Coronary artery (tissue), 2 donors: Measurements from ENCODE around the gene RGS3.

Experiments
- DNase-seq: peaks from one replicate; pipeline ENCODE4 v3.0.0-alpha.2; 2017; ENCODE audit warnings: low spot score
- H3K27ac ChIP-seq, 2 donors: fragments of 200-600 bp; sonication (generic); one replicate each; pipeline ENCODE4 v1.5.1; 2016 to 2019
- H3K4me3 ChIP-seq: fragments of 200-600 bp; sonication (generic); 2 replicates; pipeline ENCODE4 v1.5.1; 2016; ENCODE audit warnings: mild to moderate bottlenecking, moderate library complexity
- CTCF ChIP-seq: fragments of 200-600 bp; sonication (generic); IDR thresholded peaks from one replicate; pipeline ENCODE4 v1.5.1; 2019; ENCODE audit warnings: antibody characterized with exemption

The RGS3 gene

GRCh38 chr9:113606510-113606909 is 143.0 kb downstream of the RGS3 start:
- H3K4me3 ChIP-seq: no peak overlapping the region
- DNase-seq: no peak
- H3K27ac ChIP-seq: no peak overlapping the region
- no peak for TF ChIP-seq CTCF

- H3K27ac ChIP-seq: no peak overlapping the region
- TF ChIP-seq CTCF: no peak
Observed at GRCh38 chr9:113608082-113608685, 144.7 kb downstream of the RGS3 start.

GRCh38 chr9:113609562-113610318 is 146.2 kb downstream of the RGS3 start:
- no peak overlapping the region for H3K4me3 ChIP-seq
- TF ChIP-seq CTCF: no peak
- peak; percentile 94 for DNase-seq
- peak overlapping the region; percentile 56 to 85 for H3K27ac ChIP-seq

More at GRCh38 chr9:113608082-113608685, 144.7 kb downstream of the RGS3 start:
- no peak for DNase-seq
- no peak overlapping the region for H3K4me3 ChIP-seq

GRCh38 chr9:113611461-113612215 is 148.1 kb downstream of the RGS3 start:
- no peak for DNase-seq
- Histone ChIP-seq H3K4me3 (no peak overlapping the region), H3K27ac (no peak overlapping the region)
- TF ChIP-seq CTCF: no peak

GRCh38 chr9:113612216-113612747 is 148.8 kb downstream of the RGS3 start:
- no peak overlapping the region for H3K27ac ChIP-seq
- no peak for DNase-seq
- TF ChIP-seq CTCF: no peak
- no peak overlapping the region for H3K4me3 ChIP-seq

GRCh38 chr9:113612828-113613227 is 149.3 kb downstream of the RGS3 start:
- H3K27ac ChIP-seq: no peak overlapping the region
- DNase-seq: no peak
- TF ChIP-seq CTCF: no peak
- H3K4me3 ChIP-seq: no peak overlapping the region
